GM23338 (cell line): ENCODE measurements around the gene ZG16B. TPM values are rescaled to one million over a fixed set of nuclear protein-coding genes. Genes with fewer than 3 reads are reported as not detected.

Experiments used
- ATAC-seq: fragments of 200-7000 bp; cut with Tn5 transposase; 3 replicates; pipeline ENCODE4 v1.9.1; 2020
- DNase-seq: peaks from one replicate; pipeline ENCODE4 v3.0.0-alpha.2; 2015; ENCODE audit warnings: low spot score
- H2AFZ ChIP-seq: fragments of 200-600 bp; sonication (generic); 2 replicates; pipeline ENCODE4 v1.8.0; 2016; ENCODE audit warnings: antibody characterized with exemption, mild to moderate bottlenecking, moderate library complexity
- H3F3A ChIP-seq: fragments of 200-600 bp; sonication (generic); replicated peaks from 2 replicates; pipeline ENCODE4 v1.8.0; 2017; ENCODE audit warnings: antibody characterized with exemption, mixed run types, low read depth
- H3K27ac ChIP-seq: fragments of 200-600 bp; sonication (generic); 2 replicates; pipeline ENCODE4 v1.6.1; 2016; ENCODE audit warnings: low read depth
- H3K27me3 ChIP-seq: fragments of 200-600 bp; sonication (generic); 2 replicates; pipeline ENCODE4 v1.8.0; 2016; ENCODE audit warnings: mild to moderate bottlenecking, mixed run types, moderate library complexity; ENCODE audit not compliant: insufficient read depth
- H3K36me3 ChIP-seq: fragments of 200-600 bp; sonication (generic); 2 replicates; pipeline ENCODE4 v1.8.0; 2016; ENCODE audit warnings: mild to moderate bottlenecking; ENCODE audit not compliant: insufficient read depth
- H3K4me1 ChIP-seq: fragments of 200-600 bp; sonication (generic); 2 replicates; pipeline ENCODE4 v1.8.0; 2016; ENCODE audit warnings: mild to moderate bottlenecking, moderate library complexity; ENCODE audit not compliant: insufficient read depth
- H3K4me2 ChIP-seq: fragments of 200-600 bp; sonication (generic); 2 replicates; pipeline ENCODE4 v1.7.1; 2017; ENCODE audit warnings: mixed run types
- H3K4me3 ChIP-seq: fragments of 200-600 bp; sonication (generic); 2 replicates; pipeline ENCODE4 v1.6.1; 2016; ENCODE audit warnings: mixed run types
- H3K79me2 ChIP-seq: fragments of 200-600 bp; sonication (generic); replicated peaks from 2 replicates; pipeline ENCODE4 v1.8.0; 2017; ENCODE audit warnings: mild to moderate bottlenecking; ENCODE audit not compliant: insufficient read depth
- H3K9me2 ChIP-seq: fragments of 200-600 bp; sonication (generic); 2 replicates; pipeline ENCODE4 v1.8.0; 2017; ENCODE audit not compliant: insufficient read depth
- H4K20me1 ChIP-seq: fragments of 200-600 bp; sonication (generic); replicated peaks from 2 replicates; pipeline ENCODE4 v1.8.0; 2017; ENCODE audit warnings: mild to moderate bottlenecking; ENCODE audit not compliant: insufficient read depth
- H3K27ac Mint-ChIP-seq: 2 replicates; pipeline ENCODE4 v1.8.0; 2020; ENCODE audit warnings: inconsistent platforms, mild to moderate bottlenecking, moderate library complexity, mixed read lengths
- H3K27me3 Mint-ChIP-seq: 3 replicates; pipeline ENCODE4 v1.8.0; 2022; ENCODE audit warnings: low read depth, mild to moderate bottlenecking, moderate library complexity, mixed read lengths, inconsistent platforms; ENCODE audit not compliant: insufficient read depth, poor library complexity
- H3K36me3 Mint-ChIP-seq: 3 replicates; pipeline ENCODE4 v1.8.0; 2021; ENCODE audit warnings: low read depth, mild to moderate bottlenecking, inconsistent platforms, moderate library complexity, mixed read lengths
- H3K4me1 Mint-ChIP-seq: 3 replicates; pipeline ENCODE4 v1.8.0; 2020; ENCODE audit warnings: mild to moderate bottlenecking, inconsistent platforms, mixed read lengths
- H3K4me3 Mint-ChIP-seq: 3 replicates; pipeline ENCODE4 v1.8.0; 2021; ENCODE audit warnings: moderate library complexity, mild to moderate bottlenecking, inconsistent platforms, mixed read lengths
- H3K9me3 Mint-ChIP-seq: 3 replicates; pipeline ENCODE4 v1.8.0; 2020; ENCODE audit warnings: moderate library complexity, mild to moderate bottlenecking, inconsistent platforms, mixed read lengths
- CTCF ChIP-seq, 2 experiments: fragments of 200-600 bp in 1 of 2; sonication (generic) in 1 of 2; conservative IDR thresholded peaks; 2 replicates each; pipeline versions ENCODE4 v1.5.1 to v1.6.1; 2016 to 2017; ENCODE audit warnings: antibody characterized with exemption in 2 of 2, low read depth in 2 of 2, mild to moderate bottlenecking in 2 of 2, moderate library complexity in 1 of 2
- ETS1 ChIP-seq: IDR thresholded peaks from 2 replicates; pipeline ENCODE4 v1.6.1; 2016; ENCODE audit warnings: antibody characterized with exemption
- EZH2 ChIP-seq: fragments of 200-600 bp; sonication (generic); IDR thresholded peaks from one replicate; pipeline ENCODE4 v1.8.0; 2017; ENCODE audit warnings: antibody characterized with exemption, mild to moderate bottlenecking, low read depth; ENCODE audit not compliant: unreplicated experiment
- EZH2phosphoT487 ChIP-seq: fragments of 200-600 bp; sonication (generic); IDR thresholded peaks from one replicate; pipeline ENCODE4 v1.8.1; 2018; ENCODE audit warnings: antibody characterized with exemption; ENCODE audit not compliant: unreplicated experiment
- NANOG ChIP-seq: IDR thresholded peaks from 2 replicates; pipeline ENCODE4 v1.6.1; 2016; ENCODE audit warnings: antibody characterized with exemption, borderline replicate concordance
- POLR2AphosphoS5 ChIP-seq: IDR thresholded peaks from 2 replicates; pipeline ENCODE4 v1.6.1; 2016; ENCODE audit warnings: antibody characterized with exemption, low read depth
- ZNF331 ChIP-seq: fragments of 250-450 bp; sonication (Bioruptor Pico); IDR thresholded peaks from 2 replicates; pipeline ENCODE4 v1.5.0; 2020; ENCODE audit warnings: low read depth, mild to moderate bottlenecking, moderate library complexity
- ZNF462 ChIP-seq: fragments of 250-450 bp; sonication (Bioruptor Pico); IDR thresholded peaks from 2 replicates; pipeline ENCODE4 v1.5.0; 2020; ENCODE audit warnings: mild to moderate bottlenecking, moderate library complexity
- polyA plus RNA-seq: library from polyadenylated mRNA; unstranded; fragments of >200 nt; fragmentation: Nextera tagmentation; extraction: Ambion mirVana; gene quantifications from 2 replicates; pipeline ENCODE4 v1.2.1, GENCODE V29; 2016
- total RNA-seq: library from RNA; depleted of rRNA; stranded (reverse); fragments of >200 nt; shearing (Covaris generic); gene quantifications from 2 replicates; pipeline ENCODE4 v1.2.3, GENCODE V29; 2014

Gene ZG16B
- total and polyA plus RNA-seq, 2 experiments from 2014 or later, result not detected

- TF ChIP-seq ZNF462 (no peak), CTCF (conservative IDR thresholded peaks at IDR 0.05; ENCODE audit: low read depth in 2 of 2) (no peak), NANOG (no peak)
Observed at GRCh38 chr16:2852003-2852730, 22.1 kb downstream of the ZG16B start (continued).

GRCh38 chr16:2852731-2853507 lies 22.8 kb downstream of the ZG16B start:
- H3K4me3 ChIP-seq, result no peak overlapping the region
- no peak for DNase-seq
- Mint-ChIP-seq H3K27me3 (peaks cover 16% of the 10 kb centered on the region), H3K4me1 (peaks cover 3% of the 10 kb centered on the region), H3K36me3 (peaks cover 9% of the 10 kb centered on the region), H3K27ac (no peak overlapping the region), H3K4me3 (no peak overlapping the region), H3K9me3 (peaks cover 16% of the 10 kb centered on the region)
- no peaks in the 10 kb centered on the region for H3K4me1 ChIP-seq
- H2AFZ ChIP-seq, result no peak overlapping the region
- no peaks in the 10 kb centered on the region for H3K9me2 ChIP-seq
- no peaks in the 10 kb centered on the region for H3K79me2 ChIP-seq
- H3F3A ChIP-seq, result no peaks in the 10 kb centered on the region
- no peaks in the 10 kb centered on the region for H4K20me1 ChIP-seq
- ATAC-seq, result no peak; the same call in 2 of the 3 replicates
- H3K27me3 ChIP-seq, result 0 out of 2 replicates have a peak, but pooled peaks cover 5% of the 10 kb centered on the region
- H3K36me3 ChIP-seq, result no peaks in the 10 kb centered on the region
- H3K4me2 ChIP-seq, result no peak overlapping the region
- H3K27ac ChIP-seq, result no peak overlapping the region
- TF ChIP-seq ZNF331 (CRISPR knock-in tag) (no peak), EZH2 (no peak), POLR2AphosphoS5 (no peak), EZH2phosphoT487 (no peak), CTCF (conservative IDR thresholded peaks at IDR 0.05; ENCODE audit: low read depth in 2 of 2) (no peak), ETS1 (no peak)
